Lower lobe of right lung (tissue), 2 donors: ENCODE measurements around the gene GATA3. TPM values are rescaled to one million over a fixed set of nuclear protein-coding genes. Genes with fewer than 3 reads are reported as not detected.

ENCODE experiments used
- ATAC-seq, 2 donors: fragments of 200-7000 bp; cut with Tn5 transposase; one replicate each; pipeline ENCODE4 v1.9.1; 2020 to 2022; ENCODE audit warnings: mild to moderate bottlenecking in 2 of 2, moderate library complexity in 2 of 2
- DNase-seq: peaks from one replicate; pipeline ENCODE4 v3.0.0-alpha.2; 2020
- H3K27ac ChIP-seq: fragments of 200-600 bp; one replicate; pipeline ENCODE4 v1.8.0; 2022
- H3K27me3 ChIP-seq: fragments of 200-600 bp; one replicate; pipeline ENCODE4 v1.8.0; 2022; ENCODE audit warnings: low read depth
- H3K36me3 ChIP-seq: fragments of 200-600 bp; one replicate; pipeline ENCODE4 v1.8.0; 2022; ENCODE audit warnings: mild to moderate bottlenecking
- H3K4me1 ChIP-seq: fragments of 200-600 bp; one replicate; pipeline ENCODE4 v1.8.0; 2022
- H3K4me3 ChIP-seq: fragments of 200-600 bp; one replicate; pipeline ENCODE4 v1.8.0; 2022; ENCODE audit warnings: mild to moderate bottlenecking
- H3K9me3 ChIP-seq: fragments of 200-600 bp; one replicate; pipeline ENCODE4 v1.8.0; 2022
- CTCF ChIP-seq: fragments of 200-600 bp; IDR thresholded peaks from one replicate; pipeline ENCODE4 v1.8.0; 2022; ENCODE audit warnings: antibody characterized with exemption, mild to moderate bottlenecking
- intact Hi-C: fragments of 100-400 bp; cut with DNase I; formaldehyde crosslinking; loops from one replicate; pipeline ENCODE4 v1.11.0; 2022
- total RNA-seq: library from RNA; stranded (reverse); fragmentation: NEBNext Ultra II Directional; extraction: Animal tissue kit (Norgen Biotek cat#: 25700); gene quantifications from one replicate; pipeline ENCODE4 v1.2.1, GENCODE V29; 2021
- donor health status: DM: no; HTN: yes; CAD: no; lungs with severe emphysema.

GATA3 gene
- total RNA-seq, 1 donor from 2014 or later = 4.6 TPM

GRCh38 chr10:8059191-8059936 lies 4.9 kb downstream of the GATA3 start:
- Histone ChIP-seq H3K9me3 (no peaks in the 10 kb centered on the region), H3K36me3 (no peaks in the 10 kb centered on the region), H3K4me1 (peaks cover 61% of the 10 kb centered on the region), H3K27ac (peak overlapping the region; percentile 42), H3K4me3 (peak overlapping the region; percentile 25), H3K27me3 (peaks cover 73% of the 10 kb centered on the region)
- ATAC-seq = no peak
- no peak for TF ChIP-seq CTCF
- intact Hi-C loops = no loop called here
- no peak for DNase-seq

- H3K4me3 ChIP-seq = peak overlapping the region; percentile 25
- no peaks in the 10 kb centered on the region for H3K36me3 ChIP-seq
- H3K27me3 ChIP-seq = peaks cover 70% of the 10 kb centered on the region
- ATAC-seq (peak in 1 of 2 donors; percentile 7), DNase-seq (no peak)
- H3K9me3 ChIP-seq = no peaks in the 10 kb centered on the region
- TF ChIP-seq CTCF = no peak
- peaks cover 60% of the 10 kb centered on the region for H3K4me1 ChIP-seq
- H3K27ac ChIP-seq = peak overlapping the region; percentile 42
- intact Hi-C loops = no loop called here
These were observed 5.7 kb downstream of the GATA3 start for GRCh38 chr10:8060010-8060703.

GRCh38 chr10:8060704-8061121 lies 6.2 kb downstream of the GATA3 start:
- DNase-seq (no peak), ATAC-seq (no peak)
- no peak for TF ChIP-seq CTCF
- intact Hi-C loops = no loop called here
- peaks cover 67% of the 10 kb centered on the region for H3K27me3 ChIP-seq
- H3K36me3 ChIP-seq = no peaks in the 10 kb centered on the region
- peak overlapping the region; percentile 42 for H3K27ac ChIP-seq
- peaks cover 61% of the 10 kb centered on the region for H3K4me1 ChIP-seq
- no peaks in the 10 kb centered on the region for H3K9me3 ChIP-seq
- H3K4me3 ChIP-seq = peak overlapping the region; percentile 25

GRCh38 chr10:8061274-8062211 lies 7.1 kb downstream of the GATA3 start:
- Histone ChIP-seq H3K4me3 (no peak overlapping the region), H3K36me3 (no peaks in the 10 kb centered on the region), H3K27ac (no peak overlapping the region), H3K4me1 (peaks cover 61% of the 10 kb centered on the region), H3K27me3 (peaks cover 60% of the 10 kb centered on the region), H3K9me3 (no peaks in the 10 kb centered on the region)
- DNase-seq = no peak
- peak; percentile 10 to 32 for ATAC-seq
- TF ChIP-seq CTCF = no peak
- intact Hi-C loops = no loop called here
